Neural progenitor cell (in vitro differentiated cells): ENCODE results near the gene MACROD1. TPM values are rescaled to one million over a fixed set of nuclear protein-coding genes. Genes with fewer than 3 reads are reported as not detected.
A peak's percentile ranks its signal among the peaks of the same experiment; 100 is the strongest.

ENCODE experiments used
- DNase-seq: peaks from one replicate; pipeline ENCODE4 v3.0.0-alpha.2; 2016; ENCODE audit warnings: low spot score
- H2AFZ ChIP-seq: fragments of 200-600 bp; sonication (generic); replicated peaks from 2 replicates; pipeline ENCODE4 v1.6.1; 2016; ENCODE audit warnings: antibody characterized with exemption
- H3F3A ChIP-seq: fragments of 200-600 bp; sonication (generic); 2 replicates; pipeline ENCODE4 v1.6.1; 2016; ENCODE audit warnings: antibody characterized with exemption, low read depth
- H3K27ac ChIP-seq: fragments of 200-600 bp; sonication (generic); 2 replicates; pipeline ENCODE4 v1.5.1; 2016; ENCODE audit warnings: mild to moderate bottlenecking
- H3K27me3 ChIP-seq: fragments of 200-600 bp; sonication (generic); 2 replicates; pipeline ENCODE4 v1.6.1; 2016; ENCODE audit warnings: mild to moderate bottlenecking, moderate library complexity
- H3K36me3 ChIP-seq: fragments of 200-600 bp; sonication (generic); 2 replicates; pipeline ENCODE4 v1.5.1; 2016
- H3K4me1 ChIP-seq: fragments of 200-600 bp; sonication (generic); 2 replicates; pipeline ENCODE4 v1.6.1; 2016; ENCODE audit warnings: mixed run types
- H3K4me2 ChIP-seq: fragments of 200-600 bp; sonication (generic); 2 replicates; pipeline ENCODE4 v1.6.1; 2016
- H3K4me3 ChIP-seq: fragments of 200-600 bp; sonication (generic); 2 replicates; pipeline ENCODE4 v1.5.1; 2016
- H3K79me2 ChIP-seq: fragments of 200-600 bp; sonication (generic); 2 replicates; pipeline ENCODE4 v1.6.1; 2016; ENCODE audit warnings: low read depth
- H3K9ac ChIP-seq: fragments of 200-600 bp; sonication (generic); 2 replicates; pipeline ENCODE4 v1.6.1; 2016
- H3K9me3 ChIP-seq: fragments of 200-600 bp; sonication (generic); 2 replicates; pipeline ENCODE4 v1.5.1; 2016; ENCODE audit warnings: low read depth
- H4K20me1 ChIP-seq: fragments of 200-600 bp; sonication (generic); 2 replicates; pipeline ENCODE4 v1.6.1; 2016; ENCODE audit warnings: low read depth
- H3K27ac Mint-ChIP-seq: 3 replicates; pipeline ENCODE4 v1.8.0; 2021; ENCODE audit warnings: mixed read lengths
- H3K27me3 Mint-ChIP-seq: 2 replicates; pipeline ENCODE4 v1.8.0; 2022; ENCODE audit warnings: low read depth, mild to moderate bottlenecking, inconsistent platforms, moderate library complexity, mixed read lengths; ENCODE audit not compliant: insufficient read depth
- H3K36me3 Mint-ChIP-seq: 3 replicates; pipeline ENCODE4 v1.8.0; 2021; ENCODE audit warnings: mixed read lengths
- H3K4me1 Mint-ChIP-seq: 3 replicates; pipeline ENCODE4 v1.8.0; 2021; ENCODE audit warnings: mixed read lengths
- H3K4me3 Mint-ChIP-seq: 3 replicates; pipeline ENCODE4 v1.8.0; 2021; ENCODE audit warnings: mild to moderate bottlenecking, moderate library complexity, mixed read lengths
- H3K9me3 Mint-ChIP-seq: 3 replicates; pipeline ENCODE4 v1.8.0; 2020; ENCODE audit warnings: mixed read lengths
- EZH2 ChIP-seq: fragments of 200-600 bp; sonication (generic); IDR thresholded peaks from 2 replicates; pipeline ENCODE4 v1.6.1; 2017; ENCODE audit warnings: antibody characterized with exemption, mild to moderate bottlenecking, moderate library complexity
- EZH2phosphoT487 ChIP-seq: fragments of 200-600 bp; sonication (generic); IDR thresholded peaks from 2 replicates; pipeline ENCODE4 v1.6.1; 2017; ENCODE audit warnings: antibody characterized with exemption
- total RNA-seq: library from RNA; depleted of rRNA; stranded (reverse); fragments of >200 nt; gene quantifications from 2 replicates; pipeline ENCODE4 v1.2.3, GENCODE V29; 2015; ENCODE audit warnings: low replicate concordance
- TF ChIP-seq, protein P1 (sequence below): fragments of 200-600 bp; sonication (generic); IDR thresholded peaks from 2 replicates; pipeline ENCODE4 v1.5.1; 2017; ENCODE audit warnings: antibody characterized with exemption, mild to moderate bottlenecking

MACROD1 gene
- total RNA-seq, 1 donor from 2014 or later = 11.9 TPM

DNA sequence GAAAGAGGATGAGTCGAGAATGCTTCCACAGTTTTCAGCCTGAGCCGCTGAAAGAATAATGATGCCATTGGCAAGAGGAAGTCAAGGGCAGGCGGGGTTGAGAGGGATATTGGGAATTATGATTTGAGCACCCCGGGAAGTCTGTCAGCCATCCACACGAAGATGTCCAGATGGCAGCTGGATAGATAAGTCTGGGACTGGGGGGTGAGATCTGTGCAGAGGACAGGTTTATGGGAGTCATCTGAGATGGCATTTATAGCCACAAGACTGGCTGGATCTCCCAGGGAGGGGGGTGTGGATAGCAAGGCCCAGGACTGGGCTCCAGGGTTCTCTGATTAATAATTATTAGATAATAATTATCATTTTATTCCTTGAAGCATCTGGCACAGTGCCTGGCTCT lies 15.0 kb upstream of the MACROD1 start:
- no peaks in the 10 kb centered on the region for H3K27me3 ChIP-seq
- TF ChIP-seq EZH2phosphoT487 (no peak), EZH2 (no peak)
- TF ChIP-seq, protein P1, sequence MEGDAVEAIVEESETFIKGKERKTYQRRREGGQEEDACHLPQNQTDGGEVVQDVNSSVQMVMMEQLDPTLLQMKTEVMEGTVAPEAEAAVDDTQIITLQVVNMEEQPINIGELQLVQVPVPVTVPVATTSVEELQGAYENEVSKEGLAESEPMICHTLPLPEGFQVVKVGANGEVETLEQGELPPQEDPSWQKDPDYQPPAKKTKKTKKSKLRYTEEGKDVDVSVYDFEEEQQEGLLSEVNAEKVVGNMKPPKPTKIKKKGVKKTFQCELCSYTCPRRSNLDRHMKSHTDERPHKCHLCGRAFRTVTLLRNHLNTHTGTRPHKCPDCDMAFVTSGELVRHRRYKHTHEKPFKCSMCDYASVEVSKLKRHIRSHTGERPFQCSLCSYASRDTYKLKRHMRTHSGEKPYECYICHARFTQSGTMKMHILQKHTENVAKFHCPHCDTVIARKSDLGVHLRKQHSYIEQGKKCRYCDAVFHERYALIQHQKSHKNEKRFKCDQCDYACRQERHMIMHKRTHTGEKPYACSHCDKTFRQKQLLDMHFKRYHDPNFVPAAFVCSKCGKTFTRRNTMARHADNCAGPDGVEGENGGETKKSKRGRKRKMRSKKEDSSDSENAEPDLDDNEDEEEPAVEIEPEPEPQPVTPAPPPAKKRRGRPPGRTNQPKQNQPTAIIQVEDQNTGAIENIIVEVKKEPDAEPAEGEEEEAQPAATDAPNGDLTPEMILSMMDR = no peak
- H3K4me3 ChIP-seq = no peak overlapping the region
- peaks cover 29% of the 10 kb centered on the region for H3K79me2 ChIP-seq
- peaks cover 9% of the 10 kb centered on the region for H3K4me1 ChIP-seq
- Mint-ChIP-seq H3K27ac (peak overlapping the region; percentile 54), H3K36me3 (peaks cover 6% of the 10 kb centered on the region), H3K4me3 (no peak overlapping the region), H3K27me3 (peaks cover 13% of the 10 kb centered on the region), H3K9me3 (peaks cover 2% of the 10 kb centered on the region), H3K4me1 (peaks cover 37% of the 10 kb centered on the region)
- no peaks in the 10 kb centered on the region for H3K9me3 ChIP-seq
- no peak overlapping the region for H3K27ac ChIP-seq
- no peak overlapping the region for H3K9ac ChIP-seq
- peaks cover 19% of the 10 kb centered on the region for H4K20me1 ChIP-seq
- H2AFZ ChIP-seq = no peak overlapping the region
- no peak overlapping the region for H3K4me2 ChIP-seq
- H3K36me3 ChIP-seq = no peaks in the 10 kb centered on the region
- peaks cover 33% of the 10 kb centered on the region for H3F3A ChIP-seq
- DNase-seq = no peak

DNA sequence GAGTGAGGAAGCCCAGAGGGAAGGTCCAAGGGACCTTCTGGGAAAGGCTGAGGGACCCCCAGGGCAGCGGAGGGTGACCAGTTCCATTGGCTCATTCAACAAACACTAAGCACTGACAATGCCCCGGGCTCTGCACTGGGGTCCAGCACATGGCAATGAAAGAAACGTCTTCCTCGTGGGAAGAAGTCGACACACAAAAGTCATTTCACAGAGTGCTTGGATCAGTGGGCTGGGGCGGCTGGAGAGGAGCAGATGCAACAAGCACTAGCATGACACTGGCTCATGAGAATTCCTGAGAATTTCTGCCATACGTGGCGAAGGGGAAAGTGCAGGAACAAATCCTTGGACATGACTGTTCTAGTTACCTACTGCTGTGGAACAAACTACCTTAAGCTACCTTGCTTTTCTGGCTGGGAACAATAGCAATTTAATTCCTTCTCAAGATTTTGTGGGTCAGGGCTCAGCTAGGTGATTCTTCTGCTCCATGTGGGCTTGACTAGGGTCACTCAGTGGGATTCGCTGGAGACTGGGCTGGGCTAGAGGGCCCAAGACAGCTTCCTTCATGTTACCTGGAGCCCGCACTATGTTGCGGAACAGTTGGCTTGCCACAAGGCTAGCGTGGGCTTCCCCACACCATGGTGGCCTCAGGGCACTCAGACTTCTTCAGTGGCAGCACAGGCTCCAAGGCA lies 13.2 kb upstream of the MACROD1 start:
- H2AFZ ChIP-seq = no peak overlapping the region
- TF ChIP-seq, protein P1 = no peak
- TF ChIP-seq EZH2phosphoT487 = no peak
- no peak for TF ChIP-seq EZH2
- peaks cover 9% of the 10 kb centered on the region for H3K4me1 ChIP-seq
- no peak overlapping the region for H3K4me3 Mint-ChIP-seq
- H3K27ac ChIP-seq = no peak overlapping the region
- peaks cover 19% of the 10 kb centered on the region for H3F3A ChIP-seq
- H3K79me2 ChIP-seq = peaks cover 19% of the 10 kb centered on the region
- H3K9me3 Mint-ChIP-seq = peaks cover 2% of the 10 kb centered on the region
- no peak for DNase-seq
- no peaks in the 10 kb centered on the region for H3K9me3 ChIP-seq
- H4K20me1 ChIP-seq = peaks cover 19% of the 10 kb centered on the region
- H3K4me2 ChIP-seq = no peak overlapping the region
- no peaks in the 10 kb centered on the region for H3K27me3 ChIP-seq
- H3K36me3 ChIP-seq = no peaks in the 10 kb centered on the region
- H3K27me3 Mint-ChIP-seq = peaks cover 8% of the 10 kb centered on the region
- no peak overlapping the region for H3K9ac ChIP-seq
- H3K27ac Mint-ChIP-seq = peak overlapping the region; percentile 42
- H3K36me3 Mint-ChIP-seq = peaks cover 5% of the 10 kb centered on the region
- H3K4me3 ChIP-seq = no peak overlapping the region
- H3K4me1 Mint-ChIP-seq = peaks cover 33% of the 10 kb centered on the region

DNA sequence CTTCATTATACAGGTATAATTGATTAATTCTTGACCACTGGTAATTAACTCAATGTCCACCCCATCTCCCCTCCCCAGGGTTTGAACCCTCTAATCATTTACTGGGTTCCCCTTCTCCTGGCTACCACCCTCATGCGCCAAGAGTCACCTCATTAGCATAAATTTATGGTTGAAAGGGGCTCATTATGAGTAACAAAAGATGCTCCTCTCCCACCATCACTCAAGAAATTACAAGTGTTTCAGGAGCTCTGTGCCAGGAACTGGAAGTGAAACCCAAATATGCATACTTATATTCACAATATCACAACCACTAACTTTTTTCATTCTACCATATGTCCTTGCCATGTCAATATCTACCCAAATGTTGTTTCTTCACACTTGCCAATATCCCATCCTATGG lies 12.3 kb upstream of the MACROD1 start:
- Histone ChIP-seq H3K27me3 (no peaks in the 10 kb centered on the region), H3K9ac (no peak overlapping the region), H3K4me2 (no peak overlapping the region), H3K9me3 (no peaks in the 10 kb centered on the region), H3F3A (peaks cover 13% of the 10 kb centered on the region), H3K36me3 (no peaks in the 10 kb centered on the region), H2AFZ (no peak overlapping the region), H4K20me1 (peaks cover 12% of the 10 kb centered on the region), H3K4me3 (no peak overlapping the region), H3K79me2 (peaks cover 10% of the 10 kb centered on the region), H3K4me1 (peaks cover 9% of the 10 kb centered on the region), H3K27ac (no peak overlapping the region)
- Mint-ChIP-seq H3K27me3 (peaks cover 4% of the 10 kb centered on the region), H3K27ac (peak overlapping the region; percentile 18), H3K4me1 (peaks cover 25% of the 10 kb centered on the region), H3K36me3 (peaks cover 11% of the 10 kb centered on the region), H3K9me3 (peaks cover 9% of the 10 kb centered on the region), H3K4me3 (peak overlapping the region; percentile 8)
- no peak for DNase-seq
- TF ChIP-seq EZH2phosphoT487 (no peak), EZH2 (no peak)
- TF ChIP-seq, protein P1 = no peak
